ENCODE data around the gene PICALM. TPM values are rescaled to one million over a fixed set of nuclear protein-coding genes. Genes with fewer than 3 reads are reported as not detected.
A peak's percentile ranks its signal among the peaks of the same experiment; 100 is the strongest.

The PICALM gene
- total and polyA plus RNA-seq, 2 of the 4 experiments (the other 2 are of a cell fraction) = 235 to 453 TPM

DNA sequence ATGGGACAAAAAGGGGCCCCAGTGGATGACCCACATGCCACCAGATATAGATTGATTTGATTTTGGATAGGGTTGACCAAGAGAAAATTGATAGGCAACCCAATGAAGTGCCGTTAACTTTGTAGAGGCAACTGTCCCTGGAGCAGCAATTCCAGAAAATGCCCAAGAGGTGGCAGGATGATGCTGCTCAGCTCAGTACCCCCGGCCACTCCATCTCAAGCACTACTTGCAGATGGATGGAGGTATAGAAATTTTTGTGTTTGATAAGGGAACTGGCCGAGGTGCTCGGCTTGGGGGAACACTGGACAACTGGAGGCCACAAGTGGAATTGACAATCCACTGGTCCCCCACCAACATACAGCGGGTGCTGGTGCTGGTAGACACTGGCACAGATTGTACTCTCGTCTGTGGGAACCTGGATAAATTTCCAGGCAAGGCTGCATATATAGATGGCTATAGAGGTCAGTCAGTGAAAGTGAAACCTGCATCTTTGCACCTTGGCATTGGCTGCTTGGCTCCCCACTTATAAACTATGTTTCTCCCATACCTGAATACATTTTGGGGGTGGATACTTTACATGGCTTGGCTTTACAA is 127.4 kb downstream of the PICALM start:
- H3K9ac ChIP-seq (ENCODE audit: low read depth, low read length) = no peak overlapping the region
- H3K56ac ChIP-seq (ENCODE audit: extremely low read depth, insufficient read depth, low read length) = no peak overlapping the region
- H3K18ac ChIP-seq (ENCODE audit: low read depth, low read length) = no peak overlapping the region
- no peak overlapping the region for H2BK20ac ChIP-seq (ENCODE audit: low read depth, low read length)
- no peak overlapping the region for H2BK5ac ChIP-seq (ENCODE audit: low read depth, low read length, poor library complexity, severe bottlenecking)
- H3K4me3 ChIP-seq (ENCODE audit: insufficient read depth, low read depth, low read length) = no peak overlapping the region
- H2BK15ac ChIP-seq (ENCODE audit: low read depth, low read length) = no peak overlapping the region
- H3K27me3 ChIP-seq (ENCODE audit: control insufficient read depth, insufficient read depth, low read length) = no peaks in the 10 kb centered on the region
- no peaks in the 10 kb centered on the region for H3K79me1 ChIP-seq (ENCODE audit: low read depth in 1 of 2, low read length in 2 of 2)
- no peak overlapping the region for H4K8ac ChIP-seq (ENCODE audit: low read depth in 2 of 2, low read length in 2 of 2)
- H2AK9ac ChIP-seq (replicated peaks; ENCODE audit: low read depth, low read length, poor library complexity) = no peak overlapping the region
- H3K9me1 ChIP-seq (ENCODE audit: insufficient read depth, low read length) = no peaks in the 10 kb centered on the region; the same call in 1 of the 2 replicates
- intact Hi-C loops (cut with micrococcal nuclease) = loop anchor here (1.0 to 2.0 kb wide), 4 partner anchors 87 to 350 kb away; partner anchors contain the start of gene CCDC83
- no peak overlapping the region for H4K5ac ChIP-seq (ENCODE audit: low read depth, low read length)
- peak overlapping the region; percentile 2 for H2AFZ ChIP-seq (replicated peaks; ENCODE audit: low read length, poor library complexity)
- no peak overlapping the region for H3K23ac ChIP-seq (ENCODE audit: low read depth, low read length)
- ATAC-seq (ENCODE audit: low read depth) = peak; percentile 93
- BruUV-seq (replicated peaks) = no TSS peak
- no peaks in the 10 kb centered on the region for H4K20me1 ChIP-seq (ENCODE audit: insufficient read depth, low read length)
- H3K9me3 ChIP-seq (ENCODE audit: control insufficient read depth, insufficient read depth, low read length) = 0 out of 2 replicates have a peak, but pooled peaks cover 2% of the 10 kb centered on the region
- DNase-seq = peak; percentile 74
- H3K14ac ChIP-seq (replicated peaks; ENCODE audit: low read depth, low read length) = no peak overlapping the region
- H3K27ac ChIP-seq (ENCODE audit: insufficient read depth, low read length) = no peak overlapping the region
- H4K91ac ChIP-seq (ENCODE audit: insufficient read depth, low read depth, low read length) = no peak overlapping the region
- ChIA-PET CTCF (no interaction called here), POLR2A (ENCODE audit: unreplicated experiment) (no interaction called here)
- no peak overlapping the region for H2AK5ac ChIP-seq (ENCODE audit: low read depth, low read length)
- in situ Hi-C loops (cut with MboI; ENCODE audit: low sequenced_read_pairs) = no loop called here
- TF ChIP-seq CHD1 (IDR thresholded peaks at IDR 0.05; ENCODE audit: low read depth, low read length) = no peak
- no peak for TF ChIP-seq NFE2L2 (IDR thresholded peaks at IDR 0.05; ENCODE audit: low read depth, low read length)
- TF ChIP-seq RAD21 (IDR thresholded peaks at IDR 0.05; ENCODE audit: low read length) = peak; percentile 81
- TF ChIP-seq, protein P1, sequence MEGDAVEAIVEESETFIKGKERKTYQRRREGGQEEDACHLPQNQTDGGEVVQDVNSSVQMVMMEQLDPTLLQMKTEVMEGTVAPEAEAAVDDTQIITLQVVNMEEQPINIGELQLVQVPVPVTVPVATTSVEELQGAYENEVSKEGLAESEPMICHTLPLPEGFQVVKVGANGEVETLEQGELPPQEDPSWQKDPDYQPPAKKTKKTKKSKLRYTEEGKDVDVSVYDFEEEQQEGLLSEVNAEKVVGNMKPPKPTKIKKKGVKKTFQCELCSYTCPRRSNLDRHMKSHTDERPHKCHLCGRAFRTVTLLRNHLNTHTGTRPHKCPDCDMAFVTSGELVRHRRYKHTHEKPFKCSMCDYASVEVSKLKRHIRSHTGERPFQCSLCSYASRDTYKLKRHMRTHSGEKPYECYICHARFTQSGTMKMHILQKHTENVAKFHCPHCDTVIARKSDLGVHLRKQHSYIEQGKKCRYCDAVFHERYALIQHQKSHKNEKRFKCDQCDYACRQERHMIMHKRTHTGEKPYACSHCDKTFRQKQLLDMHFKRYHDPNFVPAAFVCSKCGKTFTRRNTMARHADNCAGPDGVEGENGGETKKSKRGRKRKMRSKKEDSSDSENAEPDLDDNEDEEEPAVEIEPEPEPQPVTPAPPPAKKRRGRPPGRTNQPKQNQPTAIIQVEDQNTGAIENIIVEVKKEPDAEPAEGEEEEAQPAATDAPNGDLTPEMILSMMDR (conservative IDR thresholded peaks at IDR 0.05; ENCODE audit: low read depth, low read length) = peak; percentile 74
- no peak for TF ChIP-seq FOS (IDR thresholded peaks at IDR 0.05; ENCODE audit: low read depth, low read length)
- TF ChIP-seq SMC3 (IDR thresholded peaks at IDR 0.05; ENCODE audit: low read depth, low read length) = peak; percentile 78
- TF ChIP-seq, protein P2, sequence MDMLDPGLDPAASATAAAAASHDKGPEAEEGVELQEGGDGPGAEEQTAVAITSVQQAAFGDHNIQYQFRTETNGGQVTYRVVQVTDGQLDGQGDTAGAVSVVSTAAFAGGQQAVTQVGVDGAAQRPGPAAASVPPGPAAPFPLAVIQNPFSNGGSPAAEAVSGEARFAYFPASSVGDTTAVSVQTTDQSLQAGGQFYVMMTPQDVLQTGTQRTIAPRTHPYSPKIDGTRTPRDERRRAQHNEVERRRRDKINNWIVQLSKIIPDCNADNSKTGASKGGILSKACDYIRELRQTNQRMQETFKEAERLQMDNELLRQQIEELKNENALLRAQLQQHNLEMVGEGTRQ (IDR thresholded peaks at IDR 0.05; ENCODE audit: low read depth, low read length) = no peak
- no peak overlapping the region for H3K4me2 ChIP-seq (ENCODE audit: low read depth, low read length)
- no peak overlapping the region for H2BK120ac ChIP-seq (ENCODE audit: low read depth, low read length)
- WGBS, 2 experiments (ENCODE audit: extremely low coverage in 2 of 2, insufficient read length in 1 of 2) = no CpG with 5 or more reads among the region's 6 CpGs
- H3K36me3 ChIP-seq (ENCODE audit: control insufficient read depth, insufficient read depth, low read length) = no peaks in the 10 kb centered on the region
- H3K4me1 ChIP-seq (ENCODE audit: control insufficient read depth, insufficient read depth, low read length) = peaks cover 5% of the 10 kb centered on the region; the same call in 1 of the 2 replicates
- no peak overlapping the region for H3K4ac ChIP-seq (ENCODE audit: low read depth, low read length)
- dilution Hi-C loops (cut with HindIII; ENCODE audit: low sequenced_read_pairs, unreplicated experiment) = no loop called here

Data from IMR-90 (cell line).